Thyroid gland (tissue), 4 donors: ENCODE measurements around the gene USP37.

ENCODE experiments used
- CTCF ChIP-seq, 6 experiments: fragments of 200-600 bp in 3 of 6; fragments of 450-650 bp in 3 of 6; sonication (generic) in 3 of 6; IDR thresholded peaks; one replicate each; pipeline ENCODE4 v1.5.1; 2016 to 2019; ENCODE audit warnings: antibody characterized with exemption in 6 of 6, mild to moderate bottlenecking in 2 of 6, inconsistent platforms in 1 of 6, moderate library complexity in 1 of 6
- POLR2A ChIP-seq, 2 donors: fragments of 450-650 bp; IDR thresholded peaks; one replicate each; pipeline ENCODE4 v1.6.1; 2017; ENCODE audit warnings: antibody characterized with exemption in 2 of 2, mild to moderate bottlenecking in 2 of 2, moderate library complexity in 1 of 2

GRCh38 chr2:218405746-218406208 lies 162.4 kb downstream of the USP37 start:
- TF ChIP-seq CTCF (IDR thresholded peaks at IDR 0.05) = no peak
- peak in 1 of 2 donors; percentile 34 for TF ChIP-seq POLR2A (IDR thresholded peaks at IDR 0.05)
